ENCODE data around the gene ILF3.

Gene ILF3

DNA sequence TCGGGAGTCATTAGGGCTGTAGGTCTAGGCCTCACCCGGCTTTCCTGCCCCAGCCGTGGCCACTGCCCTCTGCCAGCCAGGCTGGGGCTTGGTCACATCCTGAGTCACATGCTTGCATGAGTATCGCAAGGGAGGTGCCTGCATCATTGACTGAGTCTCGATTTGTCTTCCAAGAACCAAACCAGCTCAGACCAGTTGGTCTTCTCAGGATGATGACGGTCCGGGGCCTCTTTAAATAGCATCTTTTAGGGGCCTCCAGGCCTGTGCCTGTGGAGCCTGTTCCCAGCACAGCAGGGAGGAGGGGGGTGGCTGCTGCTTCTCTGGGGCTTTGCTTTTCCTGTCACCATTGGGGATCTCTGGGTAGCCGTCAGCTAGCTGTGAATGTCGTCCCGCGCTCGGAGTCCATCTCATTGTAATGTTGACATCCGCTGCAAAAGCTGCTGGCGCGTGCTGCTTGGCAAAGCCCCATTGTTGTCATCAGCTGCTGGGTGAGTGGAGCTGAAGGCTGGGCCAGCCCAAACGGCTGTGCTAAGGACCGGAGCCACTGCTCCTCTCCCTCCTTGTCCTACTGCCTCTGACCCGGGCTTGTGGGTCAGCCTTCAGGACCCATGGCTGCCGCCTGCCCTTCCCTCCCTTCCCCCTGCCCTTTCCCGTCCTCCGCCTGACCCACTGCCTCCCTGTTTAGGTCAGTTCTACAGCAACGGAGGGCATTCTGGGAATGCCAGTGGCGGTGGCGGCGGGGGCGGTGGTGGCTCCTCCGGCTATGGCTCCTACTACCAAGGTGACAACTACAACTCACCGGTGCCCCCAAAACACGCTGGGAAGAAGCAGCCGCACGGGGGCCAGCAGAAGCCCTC lies 32.7 kb downstream of the ILF3 start:
- no peak overlapping the region for H3K9ac ChIP-seq (ENCODE audit: low read length in 2 of 2)
- H3K27ac ChIP-seq (ENCODE audit: low read length): no peak overlapping the region
- no peak overlapping the region for H3K4me3 ChIP-seq (ENCODE audit: low read length in 2 of 2)
- no peaks in the 10 kb centered on the region for H3K4me1 ChIP-seq (ENCODE audit: control insufficient read depth, insufficient read depth, low read length)
- H3K27me3 ChIP-seq (ENCODE audit: control insufficient read depth in 1 of 2, insufficient read depth in 2 of 2, low read length in 2 of 2): no peaks in the 10 kb centered on the region
- H3K36me3 ChIP-seq (ENCODE audit: control insufficient read depth in 2 of 2, insufficient read depth in 2 of 2, low read length in 2 of 2): peaks cover 55 to 81% of the 10 kb centered on the region in 2 donors
- H3K9me3 ChIP-seq (ENCODE audit: control insufficient read depth in 2 of 2, low read length in 2 of 2): no peaks in the 10 kb centered on the region

DNA sequence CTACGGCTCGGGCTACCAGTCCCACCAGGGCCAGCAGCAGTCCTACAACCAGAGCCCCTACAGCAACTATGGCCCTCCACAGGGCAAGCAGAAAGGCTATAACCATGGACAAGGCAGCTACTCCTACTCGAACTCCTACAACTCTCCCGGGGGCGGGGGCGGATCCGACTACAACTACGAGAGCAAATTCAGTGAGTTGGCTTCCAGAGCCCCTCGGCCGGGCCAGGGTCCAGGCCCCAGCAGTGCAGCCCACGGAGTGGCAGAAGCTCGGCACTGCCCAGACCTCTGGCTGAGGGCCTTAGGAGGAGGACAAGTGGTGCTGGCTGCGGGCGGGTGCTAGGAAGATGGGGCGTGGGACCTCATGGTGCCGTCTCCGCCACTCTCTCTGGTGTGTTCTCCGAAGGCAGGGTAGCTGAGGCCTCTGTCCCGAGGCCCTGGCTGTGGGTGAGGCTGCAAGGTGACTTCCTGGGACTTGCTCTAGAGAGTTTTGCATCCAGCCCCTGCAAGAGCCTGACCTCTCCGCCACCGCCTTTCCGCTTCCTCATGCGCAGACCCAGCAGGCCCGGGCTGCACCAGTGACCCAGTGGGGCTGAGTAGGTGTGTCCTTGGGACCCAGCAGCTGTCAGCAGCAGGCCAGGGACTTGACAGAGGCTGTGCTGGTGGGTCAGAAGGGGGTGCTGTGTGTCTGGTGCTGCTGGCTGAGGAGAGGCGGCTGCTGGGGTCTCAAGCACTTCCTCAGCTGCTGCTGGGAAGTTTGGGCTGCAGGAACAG lies 33.6 kb downstream of the ILF3 start:
- no peaks in the 10 kb centered on the region for H3K9me3 ChIP-seq (ENCODE audit: control insufficient read depth in 2 of 2, low read length in 2 of 2)
- peaks cover 52 to 77% of the 10 kb centered on the region in 2 donors for H3K36me3 ChIP-seq (ENCODE audit: control insufficient read depth in 2 of 2, insufficient read depth in 2 of 2, low read length in 2 of 2)
- no peak overlapping the region for H3K4me3 ChIP-seq (ENCODE audit: low read length in 2 of 2)
- H3K27ac ChIP-seq (ENCODE audit: low read length): no peak overlapping the region
- no peaks in the 10 kb centered on the region for H3K4me1 ChIP-seq (ENCODE audit: control insufficient read depth, insufficient read depth, low read length)
- H3K9ac ChIP-seq (ENCODE audit: low read length in 2 of 2): no peak overlapping the region
- H3K27me3 ChIP-seq (ENCODE audit: control insufficient read depth in 1 of 2, insufficient read depth in 2 of 2, low read length in 2 of 2): no peaks in the 10 kb centered on the region

DNA sequence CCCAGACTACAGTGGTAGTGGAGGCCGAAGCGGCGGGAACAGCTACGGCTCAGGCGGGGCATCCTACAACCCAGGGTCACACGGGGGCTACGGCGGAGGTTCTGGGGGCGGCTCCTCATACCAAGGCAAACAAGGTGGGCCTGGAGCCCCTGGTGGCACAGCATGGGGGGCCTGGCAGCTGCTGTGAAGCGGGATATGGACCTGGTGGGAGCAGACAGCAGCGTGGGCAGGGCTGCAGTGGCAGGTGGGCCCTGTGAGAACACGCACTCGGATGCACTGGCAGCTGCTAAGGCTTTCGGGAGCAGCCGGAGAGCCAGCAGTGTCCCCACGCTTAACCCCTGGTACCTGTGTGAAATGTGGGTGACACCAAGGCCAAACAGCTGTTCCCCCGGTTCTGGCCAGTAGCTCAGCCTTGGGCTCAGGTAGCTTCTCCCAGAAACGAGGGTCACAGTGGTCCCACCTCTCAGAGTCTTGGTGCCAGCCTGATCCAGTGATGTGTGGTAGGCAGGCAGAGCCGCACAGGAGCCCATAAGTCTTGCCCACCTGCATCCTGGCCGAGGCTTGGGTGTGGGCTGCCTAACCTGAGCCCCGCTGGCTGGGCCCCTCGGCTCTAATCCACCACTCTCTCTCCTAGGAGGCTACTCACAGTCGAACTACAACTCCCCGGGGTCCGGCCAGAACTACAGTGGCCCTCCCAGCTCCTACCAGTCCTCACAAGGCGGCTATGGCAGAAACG lies 34.6 kb downstream of the ILF3 start:
- Histone ChIP-seq H3K27me3 (ENCODE audit: control insufficient read depth in 1 of 2, insufficient read depth in 2 of 2, low read length in 2 of 2) (no peaks in the 10 kb centered on the region), H3K4me1 (ENCODE audit: control insufficient read depth, insufficient read depth, low read length) (no peaks in the 10 kb centered on the region), H3K4me3 (ENCODE audit: low read length in 2 of 2) (no peak overlapping the region), H3K27ac (ENCODE audit: low read length) (no peak overlapping the region), H3K36me3 (ENCODE audit: control insufficient read depth in 2 of 2, insufficient read depth in 2 of 2, low read length in 2 of 2) (peaks cover 42 to 69% of the 10 kb centered on the region in 2 donors), H3K9ac (ENCODE audit: low read length in 2 of 2) (no peak overlapping the region), H3K9me3 (ENCODE audit: control insufficient read depth in 2 of 2, low read length in 2 of 2) (no peaks in the 10 kb centered on the region)

DNA sequence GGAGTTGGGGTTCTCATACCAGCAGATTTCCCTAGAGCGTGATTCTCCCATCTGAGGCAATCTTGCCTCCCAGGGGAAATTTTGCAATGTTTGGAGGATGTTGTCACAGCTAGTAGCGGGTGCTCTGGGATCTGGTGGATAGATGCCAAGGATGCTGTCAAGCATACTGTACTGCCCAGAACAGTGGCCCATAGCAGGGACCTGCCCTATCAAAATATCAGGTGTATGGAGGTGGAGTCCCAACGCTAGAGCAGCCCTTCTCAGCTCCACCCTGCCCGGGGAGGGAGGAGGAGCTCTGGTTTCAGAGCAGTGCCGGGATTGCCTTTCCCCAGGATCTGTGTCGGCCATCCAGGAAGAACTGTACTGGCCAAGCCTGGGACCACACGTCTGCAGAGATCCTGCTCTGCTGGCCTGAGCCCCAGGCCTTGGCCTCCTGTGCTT lies 36.2 kb downstream of the ILF3 start:
- Histone ChIP-seq H3K36me3 (ENCODE audit: control insufficient read depth in 2 of 2, insufficient read depth in 2 of 2, low read length in 2 of 2) (peaks cover 31 to 55% of the 10 kb centered on the region in 2 donors), H3K9ac (ENCODE audit: low read length in 2 of 2) (no peak overlapping the region), H3K9me3 (ENCODE audit: control insufficient read depth in 2 of 2, low read length in 2 of 2) (no peaks in the 10 kb centered on the region), H3K4me1 (ENCODE audit: control insufficient read depth, insufficient read depth, low read length) (peaks cover under 1% of the 10 kb centered on the region), H3K27me3 (ENCODE audit: control insufficient read depth in 1 of 2, insufficient read depth in 2 of 2, low read length in 2 of 2) (no peaks in the 10 kb centered on the region), H3K4me3 (ENCODE audit: low read length in 2 of 2) (no peak overlapping the region), H3K27ac (ENCODE audit: low read length) (no peak overlapping the region)

DNA sequence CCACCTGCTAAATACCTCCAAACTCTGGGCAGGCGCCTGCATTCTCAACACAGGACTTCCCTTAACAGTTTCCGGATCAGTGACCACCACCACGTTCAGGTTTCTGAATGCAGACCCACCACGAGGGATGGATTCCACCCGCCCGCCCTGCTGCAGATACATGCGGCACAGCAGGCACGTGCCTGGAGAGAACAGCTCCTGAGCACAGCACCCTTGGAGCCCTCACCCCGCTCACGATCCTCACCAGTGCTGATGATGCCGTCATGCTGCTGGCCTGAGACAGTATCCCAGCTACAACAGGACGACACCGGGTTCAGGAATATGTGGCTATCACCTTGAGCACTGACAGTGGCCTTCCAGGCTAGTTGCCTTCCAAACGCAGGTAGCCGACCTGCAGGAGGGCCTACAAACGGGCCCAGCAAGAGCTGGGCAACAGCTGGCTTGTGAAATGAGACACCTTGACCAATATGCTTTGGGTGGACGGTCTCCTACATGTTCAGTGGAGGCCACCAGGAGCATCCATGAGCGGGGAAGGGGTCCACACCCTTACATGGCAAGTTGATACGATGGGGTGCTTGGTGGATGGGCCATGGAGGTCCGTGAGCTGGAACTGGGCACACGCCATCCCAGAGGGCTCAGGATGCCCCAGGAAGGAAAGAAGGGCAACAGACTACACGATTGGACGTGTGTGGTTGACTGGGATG lies 37.2 kb downstream of the ILF3 start:
- Histone ChIP-seq H3K4me3 (ENCODE audit: low read length in 2 of 2) (no peak overlapping the region), H3K36me3 (ENCODE audit: control insufficient read depth in 2 of 2, insufficient read depth in 2 of 2, low read length in 2 of 2) (peaks cover 30 to 51% of the 10 kb centered on the region in 2 donors), H3K4me1 (ENCODE audit: control insufficient read depth, insufficient read depth, low read length) (peaks cover 7% of the 10 kb centered on the region), H3K27me3 (ENCODE audit: control insufficient read depth in 1 of 2, insufficient read depth in 2 of 2, low read length in 2 of 2) (no peaks in the 10 kb centered on the region), H3K9me3 (ENCODE audit: control insufficient read depth in 2 of 2, low read length in 2 of 2) (no peaks in the 10 kb centered on the region), H3K9ac (ENCODE audit: low read length in 2 of 2) (no peak overlapping the region), H3K27ac (ENCODE audit: low read length) (no peak overlapping the region)

DNA sequence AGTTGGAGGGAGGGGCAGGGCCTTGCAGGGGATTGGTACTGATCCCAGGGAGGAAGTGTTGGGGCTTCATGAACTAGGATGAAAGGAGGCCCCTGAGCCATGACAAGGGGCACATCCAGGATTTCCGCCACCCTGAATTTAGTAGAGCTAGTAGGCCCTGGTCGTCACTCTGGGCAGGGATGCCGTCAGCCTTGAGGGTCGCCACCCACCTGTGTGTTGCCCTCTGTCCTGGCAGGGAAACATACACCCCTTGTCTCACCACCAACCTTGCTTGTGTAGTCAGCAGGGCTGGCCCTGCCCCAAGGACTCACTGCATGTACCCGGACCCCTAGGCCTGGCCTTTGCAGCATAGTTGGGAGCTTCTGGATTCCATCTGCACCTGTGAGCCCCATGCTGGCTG lies 37.7 kb downstream of the ILF3 start:
- no peaks in the 10 kb centered on the region for H3K9me3 ChIP-seq (ENCODE audit: control insufficient read depth in 2 of 2, low read length in 2 of 2)
- H3K9ac ChIP-seq (ENCODE audit: low read length in 2 of 2): no peak overlapping the region
- peaks cover 30 to 47% of the 10 kb centered on the region in 2 donors for H3K36me3 ChIP-seq (ENCODE audit: control insufficient read depth in 2 of 2, insufficient read depth in 2 of 2, low read length in 2 of 2)
- H3K27me3 ChIP-seq (ENCODE audit: control insufficient read depth in 1 of 2, insufficient read depth in 2 of 2, low read length in 2 of 2): no peaks in the 10 kb centered on the region
- no peak overlapping the region for H3K4me3 ChIP-seq (ENCODE audit: low read length in 2 of 2)
- peaks cover 7% of the 10 kb centered on the region for H3K4me1 ChIP-seq (ENCODE audit: control insufficient read depth, insufficient read depth, low read length)
- H3K27ac ChIP-seq (ENCODE audit: low read length): no peak overlapping the region

DNA sequence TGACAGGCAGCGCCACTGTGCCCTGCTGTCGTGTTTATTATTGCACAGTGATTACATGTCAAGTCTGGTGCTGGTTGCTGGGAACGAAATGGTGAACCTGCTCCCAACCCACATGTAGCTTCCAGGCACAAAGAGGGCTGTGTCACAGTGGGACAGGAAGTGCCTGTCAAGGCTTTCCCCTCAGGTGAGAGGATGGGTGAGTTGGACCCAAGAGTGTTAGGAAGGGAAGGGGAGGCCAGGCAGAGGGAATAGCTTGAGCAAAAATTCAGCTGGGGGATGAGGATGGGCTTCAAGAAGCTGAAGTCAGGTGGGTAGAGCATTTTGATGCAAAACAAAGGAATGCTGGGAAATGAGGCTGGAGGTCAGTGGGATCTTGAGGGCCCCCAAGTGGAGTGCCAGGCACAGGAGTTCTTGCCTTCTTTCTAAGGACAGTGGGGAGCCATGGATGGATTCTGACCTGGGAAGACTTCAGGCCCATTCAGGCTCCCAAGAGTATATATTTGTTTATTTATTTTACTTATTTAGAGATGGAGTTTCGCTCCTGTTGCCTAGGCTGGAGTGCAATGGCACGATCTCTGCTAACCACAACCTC lies 38.6 kb downstream of the ILF3 start:
- Histone ChIP-seq H3K36me3 (ENCODE audit: control insufficient read depth in 2 of 2, insufficient read depth in 2 of 2, low read length in 2 of 2) (peaks cover 27 to 40% of the 10 kb centered on the region in 2 donors), H3K9me3 (ENCODE audit: control insufficient read depth in 2 of 2, low read length in 2 of 2) (no peaks in the 10 kb centered on the region), H3K4me1 (ENCODE audit: control insufficient read depth, insufficient read depth, low read length) (peaks cover 7% of the 10 kb centered on the region), H3K27ac (ENCODE audit: low read length) (no peak overlapping the region), H3K4me3 (ENCODE audit: low read length in 2 of 2) (no peak overlapping the region), H3K27me3 (ENCODE audit: control insufficient read depth in 1 of 2, insufficient read depth in 2 of 2, low read length in 2 of 2) (no peaks in the 10 kb centered on the region), H3K9ac (ENCODE audit: low read length in 2 of 2) (no peak overlapping the region)

DNA sequence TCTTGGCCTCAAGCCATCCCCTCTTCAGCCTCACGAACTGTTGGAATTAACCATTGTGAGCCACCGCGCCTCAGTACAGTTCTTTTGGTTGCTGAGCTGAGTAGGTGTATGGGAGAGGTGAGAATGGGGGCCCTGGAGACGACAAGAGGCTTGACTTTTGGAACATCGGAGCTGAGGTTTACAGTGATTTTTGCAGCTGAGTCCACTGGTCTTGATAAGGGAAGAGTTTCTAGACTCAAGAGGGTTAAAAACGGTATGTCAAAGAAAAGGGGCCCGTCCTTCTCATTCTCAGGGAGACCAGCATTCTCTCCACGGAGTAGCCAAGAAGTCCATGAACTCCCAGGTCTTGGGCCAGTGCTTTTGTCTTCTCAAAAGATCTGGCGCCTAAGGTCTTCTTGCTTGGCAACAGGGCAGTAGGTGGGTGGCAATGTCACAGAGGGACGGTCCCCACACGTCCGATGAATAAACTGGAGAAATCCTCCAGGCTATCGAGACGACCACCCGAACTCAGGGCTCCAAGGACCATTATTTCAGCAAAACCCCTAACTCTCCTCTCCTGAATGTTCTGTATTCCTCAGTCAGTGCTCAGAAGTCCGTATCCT lies 40.7 kb downstream of the ILF3 start:
- H3K36me3 ChIP-seq (ENCODE audit: control insufficient read depth in 2 of 2, insufficient read depth in 2 of 2, low read length in 2 of 2): peaks cover 12 to 24% of the 10 kb centered on the region in 2 donors
- no peak overlapping the region for H3K9ac ChIP-seq (ENCODE audit: low read length in 2 of 2)
- no peaks in the 10 kb centered on the region for H3K27me3 ChIP-seq (ENCODE audit: control insufficient read depth in 1 of 2, insufficient read depth in 2 of 2, low read length in 2 of 2)
- no peak overlapping the region for H3K4me3 ChIP-seq (ENCODE audit: low read length in 2 of 2)
- peaks cover 7% of the 10 kb centered on the region for H3K4me1 ChIP-seq (ENCODE audit: control insufficient read depth, insufficient read depth, low read length)
- H3K9me3 ChIP-seq (ENCODE audit: control insufficient read depth in 2 of 2, low read length in 2 of 2): no peaks in the 10 kb centered on the region
- no peak overlapping the region for H3K27ac ChIP-seq (ENCODE audit: low read length)

DNA sequence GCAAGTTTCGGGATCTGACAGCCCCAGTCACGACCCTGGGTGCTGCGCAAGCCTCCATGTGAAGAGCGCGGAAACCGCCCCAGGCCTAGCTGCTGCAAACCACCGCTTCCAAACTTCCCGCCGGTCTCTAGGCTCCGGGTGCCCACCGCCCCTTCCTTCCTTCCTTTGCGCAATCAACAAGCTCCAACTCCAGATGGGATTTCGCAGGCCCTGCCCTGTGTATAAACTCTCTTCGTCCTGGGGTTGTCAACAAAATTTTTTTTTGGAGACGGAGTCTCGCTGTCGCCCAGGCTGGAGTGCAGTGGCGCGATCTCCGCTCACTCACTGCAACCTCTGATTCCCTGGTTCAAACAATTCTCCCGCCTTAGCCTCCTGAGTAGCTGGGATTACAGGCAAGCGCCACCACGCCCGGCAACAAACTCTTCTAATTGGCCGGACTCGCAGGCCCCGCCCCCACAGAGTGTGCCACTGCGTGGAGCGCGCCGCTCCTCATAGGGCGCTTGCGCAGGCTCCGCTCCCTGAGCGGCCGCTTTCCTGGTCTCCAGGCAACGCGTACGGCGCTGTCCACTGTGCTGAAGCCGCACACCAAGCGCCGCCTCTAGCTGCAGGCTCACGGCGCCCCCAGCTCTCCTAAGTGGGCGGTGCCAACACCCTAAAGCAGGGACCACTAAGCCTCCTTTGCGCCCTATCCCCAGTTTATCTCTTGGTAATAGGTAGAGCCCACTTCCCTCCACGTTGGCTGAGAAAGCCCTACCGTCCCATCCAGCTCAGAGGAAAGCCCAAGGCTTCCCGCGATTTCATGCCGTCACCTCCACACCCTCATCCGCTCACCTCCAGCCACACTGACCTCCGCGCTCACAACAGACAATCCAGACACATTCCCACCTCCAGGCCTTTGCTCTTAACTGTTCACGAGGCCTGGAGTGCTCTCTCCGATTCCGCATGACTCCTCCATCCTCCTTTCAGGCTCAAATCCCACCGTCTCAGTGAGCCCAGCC lies 41.6 kb downstream of the ILF3 start:
- H3K4me1 ChIP-seq (ENCODE audit: control insufficient read depth, insufficient read depth, low read length): peaks cover 7% of the 10 kb centered on the region
- no peak overlapping the region for H3K9ac ChIP-seq (ENCODE audit: low read length in 2 of 2)
- H3K27me3 ChIP-seq (ENCODE audit: control insufficient read depth in 1 of 2, insufficient read depth in 2 of 2, low read length in 2 of 2): no peaks in the 10 kb centered on the region
- no peaks in the 10 kb centered on the region for H3K9me3 ChIP-seq (ENCODE audit: control insufficient read depth in 2 of 2, low read length in 2 of 2)
- H3K36me3 ChIP-seq (ENCODE audit: control insufficient read depth in 2 of 2, insufficient read depth in 2 of 2, low read length in 2 of 2): peaks cover 12 to 16% of the 10 kb centered on the region in 2 donors
- peak overlapping the region in 1 of 2 donors; percentile 47 for H3K4me3 ChIP-seq (ENCODE audit: low read length in 2 of 2)
- no peak overlapping the region for H3K27ac ChIP-seq (ENCODE audit: low read length)

All from stomach smooth muscle (tissue), 2 donors.